ENCODE data around the gene FOXP2.

DNA sequence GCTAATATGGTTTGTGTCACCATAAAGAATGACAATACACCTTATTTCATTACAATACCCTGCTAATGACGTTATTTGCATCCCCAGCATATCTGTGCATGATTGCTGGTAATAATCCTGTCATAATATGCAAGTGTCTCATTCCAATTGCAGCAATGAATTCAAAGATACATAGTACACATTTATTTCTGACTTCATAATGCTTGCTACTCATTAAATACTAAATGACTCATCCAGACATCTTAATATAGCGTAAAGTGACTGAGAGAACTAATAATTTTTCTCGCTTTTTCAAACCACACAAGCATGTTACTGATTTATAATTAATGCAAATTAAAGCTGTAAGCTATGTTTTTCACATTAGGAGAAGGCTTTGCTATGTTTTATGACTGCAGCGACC is 272.6 kb downstream of the FOXP2 start:
- no peak for TF ChIP-seq POLR2A (IDR thresholded peaks at IDR 0.05)
- TF ChIP-seq, protein P1, sequence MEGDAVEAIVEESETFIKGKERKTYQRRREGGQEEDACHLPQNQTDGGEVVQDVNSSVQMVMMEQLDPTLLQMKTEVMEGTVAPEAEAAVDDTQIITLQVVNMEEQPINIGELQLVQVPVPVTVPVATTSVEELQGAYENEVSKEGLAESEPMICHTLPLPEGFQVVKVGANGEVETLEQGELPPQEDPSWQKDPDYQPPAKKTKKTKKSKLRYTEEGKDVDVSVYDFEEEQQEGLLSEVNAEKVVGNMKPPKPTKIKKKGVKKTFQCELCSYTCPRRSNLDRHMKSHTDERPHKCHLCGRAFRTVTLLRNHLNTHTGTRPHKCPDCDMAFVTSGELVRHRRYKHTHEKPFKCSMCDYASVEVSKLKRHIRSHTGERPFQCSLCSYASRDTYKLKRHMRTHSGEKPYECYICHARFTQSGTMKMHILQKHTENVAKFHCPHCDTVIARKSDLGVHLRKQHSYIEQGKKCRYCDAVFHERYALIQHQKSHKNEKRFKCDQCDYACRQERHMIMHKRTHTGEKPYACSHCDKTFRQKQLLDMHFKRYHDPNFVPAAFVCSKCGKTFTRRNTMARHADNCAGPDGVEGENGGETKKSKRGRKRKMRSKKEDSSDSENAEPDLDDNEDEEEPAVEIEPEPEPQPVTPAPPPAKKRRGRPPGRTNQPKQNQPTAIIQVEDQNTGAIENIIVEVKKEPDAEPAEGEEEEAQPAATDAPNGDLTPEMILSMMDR (IDR thresholded peaks at IDR 0.05) = no peak

Measured in suprapubic skin (tissue), 3 donors.